Spleen (tissue), 11 donors: ENCODE measurements around the gene SGSH. TPM values are rescaled to one million over a fixed set of nuclear protein-coding genes. Genes with fewer than 3 reads are reported as not detected.
A peak's percentile ranks its signal among the peaks of the same experiment; 100 is the strongest.

Source experiments
- DNase-seq: peaks from one replicate; pipeline ENCODE4 v3.0.0-alpha.2; 2020
- H3K27ac ChIP-seq, 8 donors: fragments of 200-600 bp; sonication (generic) in 7 of 8; 1 replicate in 4 of 8; 2 replicates in 4 of 8; pipeline versions ENCODE4 v1.5.0 to v1.8.0; 2016 to 2021; ENCODE audit warnings: inconsistent platforms in 4 of 8, mild to moderate bottlenecking in 4 of 8, moderate library complexity in 1 of 8
- H3K27me3 ChIP-seq, 7 donors: fragments of 200-600 bp; sonication (generic) in 6 of 7; replicated peaks in 1 of 7; 1 replicate in 4 of 7; 2 replicates in 3 of 7; pipeline versions ENCODE4 v1.5.0 to v1.8.0; 2016 to 2021; ENCODE audit warnings: inconsistent platforms in 3 of 7, mild to moderate bottlenecking in 1 of 7
- H3K36me3 ChIP-seq, 6 donors: fragments of 200-600 bp; sonication (generic) in 5 of 6; 1 replicate in 4 of 6; 2 replicates in 2 of 6; pipeline versions ENCODE4 v1.5.0 to v1.8.0; 2016 to 2021; ENCODE audit warnings: inconsistent platforms in 2 of 6
- H3K4me1 ChIP-seq, 6 donors: fragments of 200-600 bp; sonication (generic) in 5 of 6; 1 replicate in 3 of 6; 2 replicates in 3 of 6; pipeline versions ENCODE4 v1.5.0 to v1.8.0; 2016 to 2021; ENCODE audit warnings: inconsistent platforms in 3 of 6
- H3K4me3 ChIP-seq, 8 donors: fragments of 200-600 bp; sonication (generic) in 7 of 8; 1 replicate in 4 of 8; 2 replicates in 4 of 8; pipeline versions ENCODE4 v1.5.0 to v1.8.0; 2016 to 2021; ENCODE audit warnings: inconsistent platforms in 4 of 8, mild to moderate bottlenecking in 4 of 8, moderate library complexity in 2 of 8
- H3K9me3 ChIP-seq, 8 donors: fragments of 200-600 bp; sonication (generic) in 7 of 8; 1 replicate in 4 of 8; 2 replicates in 4 of 8; pipeline versions ENCODE4 v1.5.0 to v1.8.0; 2016 to 2021; ENCODE audit warnings: inconsistent platforms in 4 of 8
- CTCF ChIP-seq, 11 experiments: fragments of 200-600 bp in 7 of 11; fragments of 450-650 bp in 4 of 11; sonication (generic) in 4 of 11; IDR thresholded peaks in 8 of 11; conservative IDR thresholded peaks in 3 of 11; 1 replicate in 7 of 11; 2 replicates in 4 of 11; pipeline versions ENCODE4 v1.4.0 to v1.8.0; 2016 to 2021; ENCODE audit warnings: antibody characterized with exemption in 11 of 11, inconsistent platforms in 4 of 11, mild to moderate bottlenecking in 1 of 11
- POLR2A ChIP-seq, 3 donors: fragments of 450-650 bp; IDR thresholded peaks; one replicate each; pipeline ENCODE4 v1.5.1; 2017; ENCODE audit warnings: antibody characterized with exemption in 3 of 3, mild to moderate bottlenecking in 1 of 3
- POLR2AphosphoS5 ChIP-seq, 3 donors: sonication (generic); formaldehyde crosslinking; IDR thresholded peaks; one replicate each; pipeline ENCODE4 v1.5.1; 2017; ENCODE audit warnings: antibody characterized with exemption in 3 of 3
- WGBS, 5 donors: extraction: QIAGEN DNeasy Blood & Tissue Kit in 3 of 5; methylation state at CpG; one replicate each; pipeline versions ENCODE4 v1.1.5 to v1.1.7; 2013 to 2018; 5-methylcytosine and 5-hydroxymethylcytosine counted together
- intact Hi-C: fragments of 100-400 bp; cut with DNase I; formaldehyde crosslinking; loops from one replicate; pipeline ENCODE4 v1.15.0; 2023; ENCODE audit warnings: low total_unique reads
- polyA plus RNA-seq, 3 donors: library from polyadenylated mRNA; stranded (reverse); fragments of 200-250 nt; gene quantifications; one replicate each; pipeline ENCODE4 v1.2.1, GENCODE V29; 2013
- total RNA-seq, 7 donors: library from RNA; depleted of rRNA in 3 of 7; stranded (reverse); fragments of >200 nt in 3 of 7; fragmentation: NEBNext Ultra II Directional in 4 of 7; extraction: Animal tissue kit (Norgen Biotek cat#: 25700) in 4 of 7; gene quantifications; one replicate each; pipeline versions ENCODE4 v1.1.0 to v1.2.1, GENCODE V29; 2016 to 2021
- donor health status: healthy with polysubstance abuse.
- donor health status: DM: no; HTN: no; CAD: no; lungs with moderate emphysema.
- donor health status: DM: no; HTN: no; CAD: no.
- donor health status: Bipolar disorder and iron deficiency.
- donor health status: healthy.
- donor health status: DM: no; HTN: no; CAD: no.
- donor health status: DM: yes; HTN: yes; CAD: no.

Gene SGSH
- total and polyA plus RNA-seq, 10 donors: 23.6 to 137 (median 90.3) TPM

- H3K27ac ChIP-seq: peak overlapping the region in 7 of 8 donors; percentile 16 to 100 (median 99)
- peak overlapping the region in 7 of 8 donors; percentile 75 to 95 (median 89) for H3K4me3 ChIP-seq
- WGBS, 5 donors: 64 to 87% (median 73%) methylated on average over 17 of the region's 17 CpGs
- H3K9me3 ChIP-seq: no peaks in the 10 kb centered on the region
- TF ChIP-seq CTCF (IDR thresholded peaks at IDR 0.05 in 8 of 11, conservative IDR thresholded peaks at IDR 0.05 in 3 of 11) (no peak), POLR2A (IDR thresholded peaks at IDR 0.05) (no peak), POLR2AphosphoS5 (IDR thresholded peaks at IDR 0.05) (peak in 2 of 3 donors; percentile 47 to 58)
- intact Hi-C loops: no loop called here
- DNase-seq: no peak
- peaks cover 32 to 94% (median 76%) of the 10 kb centered on the region in 6 donors for H3K4me1 ChIP-seq
- H3K27me3 ChIP-seq: no peaks in the 10 kb centered on the region
- peaks cover 3 to 62% (median 36%) of the 10 kb centered on the region in 6 donors for H3K36me3 ChIP-seq
Observed at GRCh38 chr17:80265205-80266068, 45.3 kb upstream of the SGSH start.

- H3K9me3 ChIP-seq: no peaks in the 10 kb centered on the region
- H3K36me3 ChIP-seq: peaks cover 3 to 52% (median 27%) of the 10 kb centered on the region in 6 donors
- TF ChIP-seq CTCF (IDR thresholded peaks at IDR 0.05 in 8 of 11, conservative IDR thresholded peaks at IDR 0.05 in 3 of 11): no peak
- no peak for TF ChIP-seq POLR2A (IDR thresholded peaks at IDR 0.05)
- TF ChIP-seq POLR2AphosphoS5 (IDR thresholded peaks at IDR 0.05): peak; percentile 58 to 68 (median 62)
- H3K27ac ChIP-seq: peak overlapping the region; percentile 49 to 100 (median 99)
- peak overlapping the region; percentile 69 to 95 (median 86) for H3K4me3 ChIP-seq
- WGBS, 5 donors: 18 to 35% (median 22%) methylated on average over 17 to 19 of the region's 19 CpGs
- H3K4me1 ChIP-seq: peaks cover 32 to 91% (median 74%) of the 10 kb centered on the region in 6 donors
- no peaks in the 10 kb centered on the region for H3K27me3 ChIP-seq
- peak; percentile 92 for DNase-seq
- intact Hi-C loops: no loop called here
Observed at GRCh38 chr17:80264205-80265075, 44.3 kb upstream of the SGSH start.

- intact Hi-C loops: no loop called here
- Histone ChIP-seq H3K4me1 (peaks cover 32 to 91% (median 82%) of the 10 kb centered on the region in 6 donors), H3K9me3 (no peaks in the 10 kb centered on the region), H3K27me3 (no peaks in the 10 kb centered on the region), H3K27ac (peak overlapping the region; percentile 49 to 100 (median 99)), H3K4me3 (peak overlapping the region; percentile 69 to 95 (median 86)), H3K36me3 (peaks cover 0 to 43% (median 18%) of the 10 kb centered on the region in 6 donors)
- WGBS, 5 donors: 4 to 12% (median 11%) methylated on average over 7 to 19 of the region's 19 CpGs
- peak in 2 of 11 experiments; percentile 8 to 24 for TF ChIP-seq CTCF (IDR thresholded peaks at IDR 0.05 in 8 of 11, conservative IDR thresholded peaks at IDR 0.05 in 3 of 11)
- peak; percentile 84 to 97 (median 91) for TF ChIP-seq POLR2AphosphoS5 (IDR thresholded peaks at IDR 0.05)
- TF ChIP-seq POLR2A (IDR thresholded peaks at IDR 0.05): peak in 2 of 3 donors; percentile 4 to 72
- peak; percentile 94 for DNase-seq
Observed at GRCh38 chr17:80263253-80264204, 43.4 kb upstream of the SGSH start.
